Mammary epithelial cell (primary cell): ENCODE results near the gene CA6.
"Not testable (repeated sequence)": the region's sequence is repeated elsewhere in the genome, so short reads cannot be mapped to it uniquely, and the experiment has no call there.

ENCODE experiments used
- CTCF ChIP-seq, 2 donors: IDR thresholded peaks in 1 of 2; conservative IDR thresholded peaks in 1 of 2; 2 replicates each; pipeline ENCODE4 v1.5.1; 2011 to 2012; ENCODE audit warnings: inconsistent platforms in 2 of 2, low read length in 2 of 2, mild to moderate bottlenecking in 2 of 2, control low read depth in 1 of 2, low read depth in 1 of 2; ENCODE audit not compliant: insufficient read depth in 1 of 2; ENCODE audit errors: extremely low read depth in 1 of 2
- EZH2 ChIP-seq: IDR thresholded peaks from 2 replicates; pipeline ENCODE4 v1.6.1; 2012; ENCODE audit warnings: low read length, inconsistent platforms, borderline replicate concordance

GRCh38 chr1:8896775-8897174 lies 48.9 kb upstream of the CA6 start:
- TF ChIP-seq CTCF (conservative IDR thresholded peaks at IDR 0.05 in 1 of 2, IDR thresholded peaks at IDR 0.05 in 1 of 2; ENCODE audit: extremely low read depth in 1 of 2, insufficient read depth in 1 of 2, low read depth in 1 of 2, low read length in 2 of 2); EZH2: not testable (repeated sequence)
